ENCODE data around the gene PRKG1.
"Not testable (repeated sequence)": the region's sequence is repeated elsewhere in the genome, so short reads cannot be mapped to it uniquely, and the experiment has no call there.

The PRKG1 gene

DNA sequence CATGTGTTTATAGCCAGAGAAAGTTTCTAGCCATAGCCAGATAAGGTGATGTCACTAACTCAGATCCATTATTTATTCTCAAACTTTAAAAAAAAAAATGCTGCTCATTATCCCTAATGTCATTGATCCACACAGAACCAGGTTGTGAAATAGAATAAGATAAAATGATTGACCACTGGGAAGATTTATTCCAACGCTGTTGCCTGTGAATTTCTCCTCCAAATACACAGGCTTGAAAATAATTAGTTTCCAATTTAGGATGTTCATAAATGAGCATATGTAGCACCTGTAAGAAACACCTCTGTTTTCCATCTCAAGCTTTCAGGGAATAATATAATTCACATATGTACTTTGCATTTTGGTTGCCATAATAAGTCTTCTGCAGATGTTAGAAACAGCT, 956.7 kb downstream of the PRKG1 start:
- Mint-ChIP-seq H3K4me3 (no peak overlapping the region), H3K9me3 (no peaks in the 10 kb centered on the region), H3K27ac (no peak overlapping the region), H3K27me3 (no peaks in the 10 kb centered on the region), H3K4me1 (ENCODE audit: low read depth) (no peaks in the 10 kb centered on the region), H3K36me3 (ENCODE audit: low read depth) (no peaks in the 10 kb centered on the region)
- DNase-seq, result no peak

DNA sequence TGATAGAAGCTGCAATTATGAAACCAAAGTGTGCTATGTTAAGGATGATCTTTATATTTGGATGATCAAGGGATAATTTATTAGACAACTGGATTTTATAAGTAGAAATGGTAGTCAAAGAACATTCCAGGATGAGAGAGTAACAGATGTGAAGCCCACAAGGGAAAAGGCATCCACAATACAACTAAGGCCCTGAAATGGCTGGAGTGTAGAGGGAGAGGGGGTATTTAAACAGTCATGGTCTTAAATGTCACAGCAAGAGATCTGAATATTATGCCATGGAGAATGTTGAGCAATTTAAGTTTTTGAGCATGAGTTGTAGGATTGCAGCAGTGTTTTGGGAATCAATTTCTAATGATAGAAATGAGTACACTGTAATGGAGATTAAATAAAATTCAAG, 957.5 kb downstream of the PRKG1 start:
- Mint-ChIP-seq H3K27ac (no peak overlapping the region), H3K36me3 (ENCODE audit: low read depth) (no peaks in the 10 kb centered on the region), H3K27me3 (no peaks in the 10 kb centered on the region), H3K4me3 (no peak overlapping the region), H3K4me1 (ENCODE audit: low read depth) (no peaks in the 10 kb centered on the region), H3K9me3 (no peaks in the 10 kb centered on the region)
- no peak for DNase-seq

DNA sequence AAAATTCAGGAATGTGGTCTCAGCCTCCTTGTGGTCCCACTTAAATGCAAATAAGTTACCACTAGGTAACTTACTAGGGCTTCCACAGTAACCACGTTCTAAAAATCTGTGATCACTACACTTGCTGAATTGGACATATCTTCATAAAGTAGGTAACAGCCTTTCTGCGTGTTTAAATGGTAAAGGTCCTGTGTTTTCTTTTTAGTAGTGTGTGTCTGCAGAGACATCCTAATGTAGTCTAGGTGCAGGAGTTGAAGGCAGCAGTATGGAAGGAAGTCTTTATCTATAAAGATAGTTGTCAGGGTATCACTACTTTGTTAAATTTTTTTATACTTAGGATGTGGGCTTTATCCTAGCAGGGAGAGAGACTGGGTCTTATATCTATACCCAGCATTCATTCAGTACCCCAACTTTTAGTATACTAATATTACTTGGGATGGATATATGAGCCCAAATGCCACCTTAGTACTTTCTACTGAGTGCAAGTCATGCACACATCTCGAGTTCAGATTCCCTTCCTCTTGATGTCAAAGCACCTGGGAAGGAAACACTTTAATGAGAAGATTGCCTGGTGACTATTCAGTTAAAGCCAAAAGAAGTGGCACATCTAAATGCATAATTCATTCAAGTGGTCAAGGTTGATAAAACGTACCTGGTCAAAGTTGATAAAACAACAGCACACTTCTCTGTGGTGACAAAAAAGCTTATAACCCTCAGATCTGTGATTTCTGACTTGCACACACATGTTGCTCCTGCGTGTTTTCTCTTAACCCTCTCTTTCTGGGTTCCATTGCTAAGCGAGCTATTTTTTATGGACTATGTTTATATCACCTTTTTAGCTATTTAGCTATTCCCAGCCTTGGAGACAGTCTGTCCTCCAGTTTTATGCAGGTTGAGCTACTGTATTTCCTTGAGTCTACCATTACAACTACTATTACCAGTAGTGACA, 958.7 kb downstream of the PRKG1 start:
- DNase-seq, result no peak
- no peaks in the 10 kb centered on the region for H3K27me3 Mint-ChIP-seq
- H3K36me3 Mint-ChIP-seq (ENCODE audit: low read depth), result no peaks in the 10 kb centered on the region
- H3K4me1 Mint-ChIP-seq (ENCODE audit: low read depth), result no peaks in the 10 kb centered on the region
- H3K9me3 Mint-ChIP-seq, result no peaks in the 10 kb centered on the region
- no peak overlapping the region for H3K27ac Mint-ChIP-seq
- H3K4me3 Mint-ChIP-seq, result no peak overlapping the region

DNA sequence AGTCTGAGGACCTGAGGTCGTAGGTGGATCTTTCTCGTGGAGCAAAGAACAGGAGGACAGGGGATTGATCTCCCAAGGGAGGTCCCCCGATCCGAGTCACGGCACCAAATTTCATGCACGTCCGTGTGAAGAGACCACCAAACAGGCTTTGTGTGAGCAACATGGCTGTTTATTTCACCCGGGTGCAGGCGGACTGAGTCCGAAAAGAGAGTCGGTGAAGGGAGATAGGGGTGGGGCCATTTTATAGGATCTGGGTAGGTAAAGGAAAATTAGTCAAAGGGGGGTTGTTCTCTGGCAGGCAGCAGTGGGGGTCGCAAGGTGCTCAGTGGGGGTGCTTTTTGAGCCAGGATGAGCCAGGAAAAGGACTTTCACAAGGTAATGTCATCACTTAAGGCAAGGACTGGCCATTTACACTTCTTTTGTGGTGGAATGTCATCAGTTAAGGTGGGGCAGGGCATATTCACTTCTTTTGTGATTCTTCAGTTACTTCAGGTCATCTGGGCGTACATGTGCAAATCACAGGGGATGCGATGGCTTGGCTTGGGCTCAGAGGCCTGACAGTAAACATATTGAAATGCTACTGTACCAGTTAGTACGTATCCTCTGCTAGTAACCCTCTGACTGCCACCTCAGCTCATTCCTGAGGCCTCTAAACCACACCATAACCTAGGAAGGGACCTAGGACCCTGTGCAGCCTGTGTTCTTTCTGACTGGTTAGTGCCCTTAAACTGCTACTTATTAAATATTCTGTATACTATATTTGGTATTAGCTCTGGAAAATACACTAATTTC, 964.9 kb downstream of the PRKG1 start:
- H3K27me3 Mint-ChIP-seq; H3K36me3 Mint-ChIP-seq (ENCODE audit: low read depth); H3K9me3 Mint-ChIP-seq; H3K27ac Mint-ChIP-seq; DNase-seq; H3K4me3 Mint-ChIP-seq; H3K4me1 Mint-ChIP-seq (ENCODE audit: low read depth): not testable (repeated sequence)

DNA sequence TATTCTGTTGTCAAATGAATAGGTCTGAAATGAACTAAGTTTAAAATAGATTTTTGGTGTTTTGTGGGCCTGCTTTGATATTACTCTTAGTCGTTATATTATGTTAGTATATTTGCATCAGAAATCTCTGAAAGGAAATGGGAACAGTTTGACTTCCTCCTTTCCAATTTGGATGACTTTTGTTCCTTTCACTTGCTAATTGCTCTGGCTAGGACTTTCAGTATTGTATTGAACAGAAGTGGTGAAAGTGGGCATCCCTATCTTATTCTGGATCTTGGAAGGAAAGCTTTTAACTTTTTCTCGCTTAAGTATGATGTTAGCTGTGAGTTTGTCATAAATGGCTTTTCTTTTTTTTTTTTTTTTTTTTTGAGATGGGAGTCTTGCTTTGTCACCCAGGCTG, 966.2 kb downstream of the PRKG1 start:
- Mint-ChIP-seq H3K27ac (no peak overlapping the region), H3K9me3 (no peaks in the 10 kb centered on the region), H3K27me3 (peaks cover 5% of the 10 kb centered on the region), H3K36me3 (ENCODE audit: low read depth) (no peaks in the 10 kb centered on the region), H3K4me1 (ENCODE audit: low read depth) (no peaks in the 10 kb centered on the region), H3K4me3 (no peak overlapping the region)
- DNase-seq, result no peak

DNA sequence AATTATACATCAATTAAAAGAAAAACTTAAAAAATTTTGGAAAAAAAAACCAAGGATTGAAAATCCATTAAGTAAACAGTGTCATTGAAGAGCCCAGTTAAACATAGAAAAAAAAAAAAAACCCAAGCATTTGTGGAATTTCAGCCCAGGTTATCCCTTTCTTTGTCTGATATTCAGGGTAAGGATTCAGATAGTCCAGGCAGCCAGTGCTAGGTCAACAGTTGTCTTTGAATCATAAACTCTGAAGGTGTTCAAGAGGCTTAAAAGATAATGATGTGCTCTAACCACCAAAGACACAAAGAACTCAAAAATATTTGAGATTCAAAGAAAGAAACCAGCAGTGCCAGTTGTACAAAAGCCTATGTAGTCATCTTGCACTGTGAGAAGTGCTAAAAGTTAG, 969.5 kb downstream of the PRKG1 start:
- Mint-ChIP-seq H3K27ac (no peak overlapping the region), H3K9me3 (no peaks in the 10 kb centered on the region), H3K4me1 (ENCODE audit: low read depth) (no peaks in the 10 kb centered on the region), H3K27me3 (peaks cover 5% of the 10 kb centered on the region), H3K36me3 (ENCODE audit: low read depth) (no peaks in the 10 kb centered on the region), H3K4me3 (no peak overlapping the region)
- DNase-seq, result no peak

DNA sequence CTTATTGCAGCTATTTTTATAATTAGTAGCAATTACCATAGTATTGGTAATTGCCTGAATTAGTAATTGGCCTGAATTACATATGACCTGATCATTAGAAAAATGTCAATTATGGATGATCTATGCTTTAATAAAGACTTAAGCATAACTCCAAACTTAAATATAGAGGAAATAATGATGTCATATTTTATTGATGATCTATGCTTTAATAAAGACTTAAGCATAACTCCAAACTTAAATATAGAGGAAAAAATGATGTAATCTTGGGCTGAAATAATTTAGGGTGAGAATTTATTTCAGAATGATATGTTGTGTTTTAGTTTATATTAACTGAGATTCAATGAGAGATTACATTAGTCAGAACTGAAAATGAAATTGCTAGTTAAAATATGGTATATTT, 973.8 kb downstream of the PRKG1 start:
- DNase-seq, result no peak
- Mint-ChIP-seq H3K36me3 (ENCODE audit: low read depth) (no peaks in the 10 kb centered on the region), H3K9me3 (no peaks in the 10 kb centered on the region), H3K27me3 (no peaks in the 10 kb centered on the region), H3K4me3 (no peak overlapping the region), H3K4me1 (ENCODE audit: low read depth) (no peaks in the 10 kb centered on the region), H3K27ac (no peak overlapping the region)

DNA sequence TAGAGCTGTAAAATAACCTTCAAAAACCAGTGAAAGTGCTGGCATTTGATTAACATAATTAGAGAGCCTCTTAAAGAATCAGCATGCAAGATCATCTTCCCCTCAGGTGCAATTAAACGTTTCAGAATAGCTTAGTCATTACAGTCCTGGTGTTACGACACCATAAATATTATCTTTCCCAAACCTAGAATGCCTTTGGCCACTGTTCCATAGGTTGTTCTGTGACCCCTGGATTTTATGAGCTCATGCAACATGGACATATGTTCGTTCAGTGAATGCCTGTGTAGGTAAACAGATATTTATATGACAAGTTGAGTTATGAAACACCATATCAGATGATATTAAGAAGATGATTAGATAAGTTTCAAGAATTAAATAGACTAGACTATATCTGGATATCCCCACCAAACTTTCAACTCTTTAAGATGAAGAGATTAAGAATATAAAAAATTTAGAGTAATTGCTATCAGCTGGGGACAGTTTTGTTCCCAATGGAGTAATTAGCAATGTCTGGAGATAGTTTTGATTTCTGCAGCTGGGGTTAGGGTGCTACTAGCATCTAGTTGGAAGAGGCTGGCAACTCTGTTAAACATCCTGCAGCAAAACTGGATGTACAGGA, 976.3 kb downstream of the PRKG1 start:
- no peaks in the 10 kb centered on the region for H3K9me3 Mint-ChIP-seq
- H3K27ac Mint-ChIP-seq, result no peak overlapping the region
- no peak overlapping the region for H3K4me3 Mint-ChIP-seq
- no peaks in the 10 kb centered on the region for H3K4me1 Mint-ChIP-seq (ENCODE audit: low read depth)
- DNase-seq, result no peak
- H3K27me3 Mint-ChIP-seq, result no peaks in the 10 kb centered on the region
- H3K36me3 Mint-ChIP-seq (ENCODE audit: low read depth), result no peaks in the 10 kb centered on the region

DNA sequence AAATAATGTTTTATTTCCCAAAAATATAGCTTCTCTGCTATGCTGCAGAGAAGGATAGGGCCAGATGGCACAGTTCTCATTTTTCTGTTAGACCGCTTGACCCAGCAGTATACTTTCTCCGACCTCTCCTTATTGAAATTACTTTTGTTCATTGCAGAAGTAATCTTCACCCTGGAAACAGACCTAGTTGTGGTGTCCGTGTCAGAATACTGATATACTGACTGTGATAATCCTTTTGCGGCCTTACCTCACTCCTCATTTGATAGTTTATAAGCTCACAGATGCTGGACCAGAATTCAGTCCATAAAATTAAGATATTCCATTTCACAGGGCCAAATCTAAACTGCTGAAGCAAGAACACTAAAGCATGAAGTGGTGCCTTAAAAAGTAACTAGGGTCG, 979.2 kb downstream of the PRKG1 start:
- no peaks in the 10 kb centered on the region for H3K9me3 Mint-ChIP-seq
- no peak for DNase-seq
- H3K27ac Mint-ChIP-seq, result no peak overlapping the region
- no peaks in the 10 kb centered on the region for H3K4me1 Mint-ChIP-seq (ENCODE audit: low read depth)
- no peaks in the 10 kb centered on the region for H3K36me3 Mint-ChIP-seq (ENCODE audit: low read depth)
- no peak overlapping the region for H3K4me3 Mint-ChIP-seq
- H3K27me3 Mint-ChIP-seq, result no peaks in the 10 kb centered on the region

DNA sequence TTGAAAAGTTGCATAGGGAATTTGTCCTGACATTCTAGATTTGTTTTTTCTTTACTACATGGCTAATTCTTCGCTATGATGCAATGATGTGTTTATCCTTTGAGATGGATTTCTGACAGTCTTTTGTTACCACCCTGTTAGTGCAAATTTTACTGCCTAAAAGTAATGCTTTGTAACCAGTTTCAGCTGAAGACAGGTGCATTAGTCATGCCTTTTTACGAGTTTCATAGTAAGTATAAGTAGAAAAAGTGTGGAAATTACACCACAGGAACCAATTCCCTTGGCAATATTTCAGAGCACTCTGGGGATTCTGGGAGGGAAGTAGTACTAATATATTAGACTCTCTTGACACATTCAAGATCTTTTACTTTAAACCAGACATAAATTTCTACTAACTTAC, 982.0 kb downstream of the PRKG1 start:
- no peak for DNase-seq
- Mint-ChIP-seq H3K36me3 (ENCODE audit: low read depth) (no peaks in the 10 kb centered on the region), H3K27me3 (no peaks in the 10 kb centered on the region), H3K4me1 (ENCODE audit: low read depth) (no peaks in the 10 kb centered on the region), H3K9me3 (no peaks in the 10 kb centered on the region), H3K27ac (no peak overlapping the region), H3K4me3 (no peak overlapping the region)

DNA sequence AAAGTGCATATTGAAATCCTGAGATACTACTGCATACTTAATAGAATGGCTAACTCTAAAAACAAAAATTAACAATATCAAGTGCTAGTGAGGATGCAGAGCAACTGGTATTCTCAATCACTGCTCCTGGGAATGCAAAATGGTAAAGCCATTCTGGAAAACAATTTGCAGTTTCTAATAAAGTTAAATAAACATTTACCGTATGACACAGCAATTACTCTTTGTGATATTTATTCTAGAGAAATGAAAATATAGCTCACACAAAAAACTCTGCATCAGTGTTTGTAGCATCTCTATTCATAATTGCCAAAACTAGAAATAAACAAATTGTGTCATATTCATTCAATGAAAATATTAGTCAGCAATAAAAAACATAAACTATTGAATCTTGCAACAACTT, 984.8 kb downstream of the PRKG1 start:
- no peaks in the 10 kb centered on the region for H3K36me3 Mint-ChIP-seq (ENCODE audit: low read depth)
- no peak overlapping the region for H3K4me3 Mint-ChIP-seq
- no peaks in the 10 kb centered on the region for H3K4me1 Mint-ChIP-seq (ENCODE audit: low read depth)
- H3K9me3 Mint-ChIP-seq, result no peaks in the 10 kb centered on the region
- H3K27me3 Mint-ChIP-seq, result no peaks in the 10 kb centered on the region
- H3K27ac Mint-ChIP-seq, result no peak overlapping the region
- no peak for DNase-seq

DNA sequence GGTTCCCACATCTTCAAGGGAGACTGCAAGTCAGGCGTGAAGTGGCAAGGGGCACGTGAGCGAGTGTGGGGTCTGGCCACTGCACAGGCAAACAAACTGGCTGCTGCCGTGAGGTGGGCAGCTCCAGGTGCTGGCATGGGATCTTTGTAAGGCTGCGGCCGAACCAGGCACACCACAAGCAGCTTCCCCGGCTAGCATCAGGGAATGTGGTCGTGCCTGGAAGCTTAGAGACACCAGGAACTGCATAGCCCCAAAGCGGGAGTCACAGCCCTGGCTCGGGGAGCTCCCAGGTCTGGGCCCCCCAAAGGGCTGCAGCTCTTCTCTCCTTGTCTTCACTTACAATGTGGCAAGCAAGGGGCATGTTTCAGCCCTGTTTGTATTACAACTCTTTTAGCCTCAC, 988.9 kb downstream of the PRKG1 start:
- DNase-seq, result no peak
- Mint-ChIP-seq H3K4me3 (no peak overlapping the region), H3K36me3 (ENCODE audit: low read depth) (no peaks in the 10 kb centered on the region), H3K4me1 (ENCODE audit: low read depth) (no peaks in the 10 kb centered on the region), H3K27ac (no peak overlapping the region), H3K9me3 (peaks cover under 1% of the 10 kb centered on the region), H3K27me3 (no peaks in the 10 kb centered on the region)

DNA sequence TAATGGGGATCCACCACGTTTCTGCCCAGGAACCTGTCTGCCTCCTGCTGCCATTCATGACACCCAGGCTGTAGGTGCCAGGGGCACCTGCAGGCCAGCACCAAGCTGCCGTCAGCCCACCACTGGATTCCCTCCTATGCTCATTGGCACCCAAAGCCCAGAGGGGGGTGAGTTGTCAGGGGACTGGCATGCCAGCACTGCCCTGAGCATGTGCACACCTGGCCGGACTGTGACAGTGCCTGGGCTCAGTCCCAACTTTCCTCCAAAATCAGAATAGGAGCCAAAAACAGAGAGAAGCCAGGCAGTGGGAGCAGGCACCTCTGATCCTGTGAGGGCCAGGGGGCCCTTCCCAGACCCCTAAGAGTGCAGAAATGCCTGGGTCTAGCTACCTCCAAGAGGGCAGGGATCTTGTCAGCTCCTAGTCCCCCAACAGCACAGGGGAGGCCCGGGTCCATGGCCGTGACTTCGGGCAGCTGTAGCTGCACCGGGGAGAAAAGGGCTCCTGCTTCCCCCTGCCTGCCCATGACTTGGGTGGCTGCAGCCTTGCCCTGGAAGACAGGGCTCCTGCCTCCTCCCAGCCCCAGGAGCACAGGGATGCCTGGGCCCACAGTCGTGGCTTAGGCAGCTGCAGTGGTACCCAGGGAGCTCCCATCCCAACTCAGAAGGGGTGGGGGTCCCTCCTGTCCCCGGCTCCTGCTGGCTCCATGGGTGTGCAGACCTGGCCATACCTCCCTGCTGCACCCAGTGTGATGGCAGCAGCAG, 990.0 kb downstream of the PRKG1 start:
- Mint-ChIP-seq H3K4me3 (no peak overlapping the region), H3K27ac (no peak overlapping the region), H3K9me3 (peaks cover 3% of the 10 kb centered on the region), H3K36me3 (ENCODE audit: low read depth) (no peaks in the 10 kb centered on the region), H3K27me3 (no peaks in the 10 kb centered on the region), H3K4me1 (ENCODE audit: low read depth) (no peaks in the 10 kb centered on the region)
- no peak for DNase-seq

DNA sequence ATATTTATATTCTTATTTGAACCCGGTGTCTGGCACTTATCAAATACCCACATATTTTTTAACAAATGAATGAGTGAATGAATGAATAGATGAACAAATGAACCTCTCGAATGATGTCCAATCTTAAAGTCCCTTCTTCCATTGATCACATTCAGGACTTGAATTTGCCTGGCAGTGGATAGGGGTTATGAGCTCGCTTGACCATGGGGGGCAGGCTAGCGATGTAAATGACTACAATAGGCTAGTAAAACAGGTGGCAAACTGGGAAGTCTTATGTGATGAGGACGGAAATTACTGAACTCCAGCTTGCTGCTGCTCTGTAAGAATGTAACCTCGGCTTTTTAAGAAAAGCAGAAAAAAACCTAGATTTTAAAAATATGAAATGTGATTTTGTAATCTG, 992.1 kb downstream of the PRKG1 start:
- H3K9me3 Mint-ChIP-seq, result peaks cover 3% of the 10 kb centered on the region
- DNase-seq, result no peak
- no peak overlapping the region for H3K4me3 Mint-ChIP-seq
- no peaks in the 10 kb centered on the region for H3K4me1 Mint-ChIP-seq (ENCODE audit: low read depth)
- H3K27ac Mint-ChIP-seq, result no peak overlapping the region
- no peaks in the 10 kb centered on the region for H3K36me3 Mint-ChIP-seq (ENCODE audit: low read depth)
- no peaks in the 10 kb centered on the region for H3K27me3 Mint-ChIP-seq
